Neural crest cell (in vitro differentiated cells): ENCODE measurements around the gene WDR27. TPM values are rescaled to one million over a fixed set of nuclear protein-coding genes. Genes with fewer than 3 reads are reported as not detected.

Experiments
- DNase-seq: peaks from one replicate; pipeline ENCODE4 v3.0.0; 2021; ENCODE audit warnings: low read depth, mixed read lengths, low spot score
- H3K27ac Mint-ChIP-seq: one replicate; pipeline ENCODE4 v1.8.0; 2021; ENCODE audit warnings: mild to moderate bottlenecking, mixed read lengths; ENCODE audit not compliant: unreplicated experiment
- H3K27me3 Mint-ChIP-seq: 2 replicates; pipeline ENCODE4 v1.8.0; 2021; ENCODE audit warnings: low read depth, mild to moderate bottlenecking, mixed read lengths
- H3K36me3 Mint-ChIP-seq: 2 replicates; pipeline ENCODE4 v1.8.0; 2021; ENCODE audit warnings: low read depth, mild to moderate bottlenecking, mixed read lengths
- H3K4me1 Mint-ChIP-seq: 2 replicates; pipeline ENCODE4 v1.8.0; 2021; ENCODE audit warnings: mixed read lengths
- H3K4me3 Mint-ChIP-seq: one replicate; pipeline ENCODE4 v1.8.0; 2021; ENCODE audit warnings: mild to moderate bottlenecking, mixed read lengths
- H3K9me3 Mint-ChIP-seq: 2 replicates; pipeline ENCODE4 v1.8.0; 2021; ENCODE audit warnings: mixed read lengths
- CTCF ChIP-seq: fragments of 200-600 bp; sonication (generic); conservative IDR thresholded peaks from 2 replicates; pipeline ENCODE4 v1.5.0; 2021; ENCODE audit warnings: antibody characterized with exemption, mild to moderate bottlenecking
- total RNA-seq: library from RNA; stranded (reverse); gene quantifications from 2 replicates; pipeline ENCODE4 v1.2.1, GENCODE V29; 2021

Gene WDR27
- total RNA-seq, 1 donor from 2014 or later, result 103 TPM

- no peak for DNase-seq
- no peak for TF ChIP-seq CTCF
- H3K27me3 Mint-ChIP-seq, result no peaks in the 10 kb centered on the region
- H3K9me3 Mint-ChIP-seq, result no peaks in the 10 kb centered on the region
- no peak overlapping the region for H3K4me3 Mint-ChIP-seq
- H3K4me1 Mint-ChIP-seq, result no peaks in the 10 kb centered on the region
- H3K36me3 Mint-ChIP-seq, result peaks cover 2% of the 10 kb centered on the region
- H3K27ac Mint-ChIP-seq, result no peak overlapping the region
These were observed 36.6 kb upstream of the WDR27 start for GRCh38 chr6:169738204-169738975.

- no peak overlapping the region for H3K27ac Mint-ChIP-seq
- peaks cover 40% of the 10 kb centered on the region for H3K4me1 Mint-ChIP-seq
- H3K4me3 Mint-ChIP-seq, result no peak overlapping the region
- TF ChIP-seq CTCF, result no peak
- no peaks in the 10 kb centered on the region for H3K9me3 Mint-ChIP-seq
- DNase-seq, result no peak
- H3K36me3 Mint-ChIP-seq, result peaks cover 7% of the 10 kb centered on the region
- H3K27me3 Mint-ChIP-seq, result peaks cover 3% of the 10 kb centered on the region
These were observed 28.1 kb upstream of the WDR27 start for GRCh38 chr6:169729961-169730360.

GRCh38 chr6:169726963-169727362 lies 25.1 kb upstream of the WDR27 start:
- no peak overlapping the region for H3K27ac Mint-ChIP-seq
- no peaks in the 10 kb centered on the region for H3K9me3 Mint-ChIP-seq
- H3K27me3 Mint-ChIP-seq, result peaks cover 3% of the 10 kb centered on the region
- peaks cover 52% of the 10 kb centered on the region for H3K4me1 Mint-ChIP-seq
- DNase-seq, result no peak
- no peak for TF ChIP-seq CTCF
- peak overlapping the region; percentile 96 for H3K4me3 Mint-ChIP-seq
- H3K36me3 Mint-ChIP-seq, result peaks cover 5% of the 10 kb centered on the region

GRCh38 chr6:169726049-169726400 lies 24.2 kb upstream of the WDR27 start:
- peaks cover 5% of the 10 kb centered on the region for H3K36me3 Mint-ChIP-seq
- peak overlapping the region; percentile 96 for H3K4me3 Mint-ChIP-seq
- H3K27me3 Mint-ChIP-seq, result peaks cover 3% of the 10 kb centered on the region
- TF ChIP-seq CTCF, result no peak
- peaks cover 61% of the 10 kb centered on the region for H3K4me1 Mint-ChIP-seq
- peak overlapping the region; percentile 99 for H3K27ac Mint-ChIP-seq
- DNase-seq, result no peak
- H3K9me3 Mint-ChIP-seq, result no peaks in the 10 kb centered on the region

GRCh38 chr6:169725125-169726048 lies 23.6 kb upstream of the WDR27 start:
- no peak for TF ChIP-seq CTCF
- H3K36me3 Mint-ChIP-seq, result peaks cover 5% of the 10 kb centered on the region
- peaks cover 3% of the 10 kb centered on the region for H3K27me3 Mint-ChIP-seq
- peak overlapping the region; percentile 99 for H3K27ac Mint-ChIP-seq
- peaks cover 67% of the 10 kb centered on the region for H3K4me1 Mint-ChIP-seq
- H3K4me3 Mint-ChIP-seq, result peak overlapping the region; percentile 96
- no peaks in the 10 kb centered on the region for H3K9me3 Mint-ChIP-seq
- DNase-seq, result peak; percentile 54
